Measurements from ENCODE around the gene NYNRIN.

GRCh38 chr14:24394275-24394674 is 4.5 kb upstream of the NYNRIN start:
- TF ChIP-seq POLR2A (IDR thresholded peaks at IDR 0.05; ENCODE audit: low read depth) (no peak), CTCF (IDR thresholded peaks at IDR 0.05) (no peak), EP300 (IDR thresholded peaks at IDR 0.05) (no peak)

Data from esophagus muscularis mucosa (tissue), 4 donors.